Stomach (tissue), 4 donors: ENCODE results near the gene UGT1A8.
"Not testable (repeated sequence)": the region's sequence is repeated elsewhere in the genome, so short reads cannot be mapped to it uniquely, and the experiment has no call there.

Experiments used
- POLR2A ChIP-seq, 4 donors: fragments of 450-650 bp; IDR thresholded peaks; one replicate each; pipeline ENCODE4 v1.6.1; 2016; ENCODE audit warnings: antibody characterized with exemption in 4 of 4, control low read depth in 2 of 4, mild to moderate bottlenecking in 1 of 4, moderate library complexity in 1 of 4
- TF ChIP-seq, protein P1 (sequence below), 7 experiments: fragments of 450-650 bp in 4 of 7; fragments of 200-600 bp in 3 of 7; sonication (generic) in 3 of 7; IDR thresholded peaks; one replicate each; pipeline ENCODE4 v1.5.1; 2016 to 2019; ENCODE audit warnings: antibody characterized with exemption in 7 of 7, control low read depth in 2 of 7, mild to moderate bottlenecking in 1 of 7

DNA sequence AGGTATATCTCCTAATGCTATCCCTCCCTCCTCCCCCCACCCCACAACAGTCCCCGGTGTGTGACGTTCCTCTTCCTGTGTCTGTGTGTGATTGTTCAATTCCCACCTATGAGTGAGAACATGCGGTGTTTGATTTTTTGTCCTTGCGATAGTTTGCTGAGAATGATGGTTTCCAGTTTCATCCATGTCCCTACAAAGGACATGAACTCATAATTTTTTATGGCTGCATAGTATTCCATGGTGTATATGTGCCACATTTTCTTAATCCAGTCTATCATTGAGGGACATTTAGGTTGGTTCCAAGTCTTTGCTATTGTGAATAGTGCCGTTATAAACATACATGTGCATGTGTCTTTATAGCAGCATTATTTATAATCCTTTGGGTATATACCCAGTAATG lies 83.4 kb downstream of the UGT1A8 start:
- not testable (repeated sequence) for TF ChIP-seq POLR2A (IDR thresholded peaks at IDR 0.05)
- TF ChIP-seq, protein P1, sequence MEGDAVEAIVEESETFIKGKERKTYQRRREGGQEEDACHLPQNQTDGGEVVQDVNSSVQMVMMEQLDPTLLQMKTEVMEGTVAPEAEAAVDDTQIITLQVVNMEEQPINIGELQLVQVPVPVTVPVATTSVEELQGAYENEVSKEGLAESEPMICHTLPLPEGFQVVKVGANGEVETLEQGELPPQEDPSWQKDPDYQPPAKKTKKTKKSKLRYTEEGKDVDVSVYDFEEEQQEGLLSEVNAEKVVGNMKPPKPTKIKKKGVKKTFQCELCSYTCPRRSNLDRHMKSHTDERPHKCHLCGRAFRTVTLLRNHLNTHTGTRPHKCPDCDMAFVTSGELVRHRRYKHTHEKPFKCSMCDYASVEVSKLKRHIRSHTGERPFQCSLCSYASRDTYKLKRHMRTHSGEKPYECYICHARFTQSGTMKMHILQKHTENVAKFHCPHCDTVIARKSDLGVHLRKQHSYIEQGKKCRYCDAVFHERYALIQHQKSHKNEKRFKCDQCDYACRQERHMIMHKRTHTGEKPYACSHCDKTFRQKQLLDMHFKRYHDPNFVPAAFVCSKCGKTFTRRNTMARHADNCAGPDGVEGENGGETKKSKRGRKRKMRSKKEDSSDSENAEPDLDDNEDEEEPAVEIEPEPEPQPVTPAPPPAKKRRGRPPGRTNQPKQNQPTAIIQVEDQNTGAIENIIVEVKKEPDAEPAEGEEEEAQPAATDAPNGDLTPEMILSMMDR (IDR thresholded peaks at IDR 0.05), result not testable (repeated sequence)
